Stimulated activated CD4-positive, alpha-beta T cell treated with anti-CD3 and anti-CD28 coated beads, Interleukin-4, amount 100 ng/mL, for 48 hours (primary cell): ENCODE data around the gene CAPN3.

Experiments used
- DNase-seq, 2 donors: peaks; one replicate each; pipeline ENCODE4 v3.0.0-alpha.2; 2020; ENCODE audit warnings: low read depth in 2 of 2

Gene CAPN3

DNA sequence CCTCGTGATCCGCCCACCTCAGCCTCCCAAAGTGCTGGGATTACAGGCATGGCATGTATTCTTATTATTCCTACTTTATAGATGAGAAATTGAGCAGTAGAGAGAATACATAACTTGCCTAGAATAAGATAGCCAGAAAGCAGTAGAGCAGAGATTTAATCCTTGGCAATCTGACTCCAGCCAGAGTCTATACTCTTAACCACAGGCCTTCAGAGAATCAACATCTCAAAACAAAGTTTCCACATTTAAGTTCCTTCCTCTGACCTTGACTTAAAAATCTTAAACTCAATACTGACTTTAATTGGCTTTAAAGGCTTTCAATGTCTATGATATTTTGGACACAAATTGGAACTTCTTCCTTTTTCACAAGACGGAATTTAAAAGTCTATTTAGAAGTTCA, 94.5 kb downstream of the CAPN3 start:
- no peak for DNase-seq

- no peak for DNase-seq
These were observed 97.2 kb downstream of the CAPN3 start for GRCh38 chr15:42456531-42456930.

- no peak for DNase-seq
These were observed 97.7 kb downstream of the CAPN3 start for GRCh38 chr15:42456971-42457370.

DNA sequence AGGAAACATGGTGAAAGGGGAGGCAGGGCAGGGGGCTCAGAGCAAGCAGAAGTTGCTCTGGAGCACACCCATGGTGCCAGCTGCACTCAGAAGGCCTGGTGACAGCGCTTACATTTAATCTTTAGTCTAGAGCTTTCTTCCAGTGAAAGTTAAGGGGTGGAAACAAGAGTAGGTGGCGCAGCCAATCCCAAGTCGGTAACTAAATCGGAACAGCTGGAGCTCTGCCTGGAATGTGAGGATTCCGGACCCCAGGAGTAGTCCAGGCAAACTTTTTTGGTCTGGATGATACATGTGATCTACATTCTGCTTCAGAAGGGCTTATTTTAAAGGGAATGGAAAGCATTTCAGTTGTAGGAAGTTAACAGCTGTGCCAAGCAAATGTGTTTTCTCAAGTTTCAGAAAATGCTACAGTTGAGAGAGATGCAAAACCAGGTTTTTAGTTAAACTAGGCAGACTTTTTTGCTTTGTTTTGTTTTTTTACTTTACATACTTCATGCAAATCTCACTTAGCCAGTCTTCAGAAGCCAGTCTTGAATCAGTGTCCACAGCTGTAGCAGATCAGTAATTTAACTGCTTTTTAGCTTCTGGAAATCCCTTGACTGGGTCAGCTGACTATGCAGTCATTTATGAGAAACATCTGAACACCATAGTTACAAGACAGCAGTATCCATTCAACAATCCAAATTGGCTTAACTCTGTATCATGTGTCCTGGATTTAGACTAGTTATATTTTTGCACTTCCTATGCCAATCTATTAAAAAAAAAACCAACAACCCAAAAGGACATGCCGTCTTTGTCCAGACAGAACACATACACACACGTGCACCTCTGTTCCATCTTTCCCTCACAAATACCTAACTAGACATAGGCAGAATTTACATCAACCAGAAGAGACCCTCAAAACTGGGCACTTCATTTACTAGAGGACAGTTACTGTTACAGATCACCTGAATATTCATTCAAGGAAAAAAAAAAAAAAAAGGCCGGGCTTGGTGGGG, 98.4 kb downstream of the CAPN3 start:
- no peak for DNase-seq

DNA sequence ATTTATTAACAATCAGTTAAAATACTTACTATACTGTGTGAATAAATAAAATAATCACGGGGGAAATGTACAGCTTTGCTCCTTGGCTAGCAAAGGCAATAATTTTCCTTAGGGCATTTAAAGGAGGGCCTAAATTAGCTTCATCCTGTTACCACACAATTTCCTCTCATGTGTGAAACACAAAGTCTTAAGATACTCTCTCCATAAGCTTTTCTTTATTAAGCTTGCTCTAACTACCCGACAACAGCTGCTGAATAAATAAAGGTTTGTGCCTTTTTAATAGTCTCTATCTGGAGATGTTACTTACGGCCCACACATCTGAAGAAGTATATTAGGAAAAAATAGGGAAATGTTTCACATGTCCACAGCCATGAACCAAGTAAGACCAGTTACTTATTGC, 102.0 kb downstream of the CAPN3 start:
- no peak for DNase-seq
